ENCODE measurements around the gene HFE.
"Not testable (repeated sequence)": the region's sequence is repeated elsewhere in the genome, so short reads cannot be mapped to it uniquely, and the experiment has no call there.

The HFE gene

GRCh38 chr6:26118999-26119398 is 31.8 kb downstream of the HFE start:
- TF ChIP-seq, protein P1, sequence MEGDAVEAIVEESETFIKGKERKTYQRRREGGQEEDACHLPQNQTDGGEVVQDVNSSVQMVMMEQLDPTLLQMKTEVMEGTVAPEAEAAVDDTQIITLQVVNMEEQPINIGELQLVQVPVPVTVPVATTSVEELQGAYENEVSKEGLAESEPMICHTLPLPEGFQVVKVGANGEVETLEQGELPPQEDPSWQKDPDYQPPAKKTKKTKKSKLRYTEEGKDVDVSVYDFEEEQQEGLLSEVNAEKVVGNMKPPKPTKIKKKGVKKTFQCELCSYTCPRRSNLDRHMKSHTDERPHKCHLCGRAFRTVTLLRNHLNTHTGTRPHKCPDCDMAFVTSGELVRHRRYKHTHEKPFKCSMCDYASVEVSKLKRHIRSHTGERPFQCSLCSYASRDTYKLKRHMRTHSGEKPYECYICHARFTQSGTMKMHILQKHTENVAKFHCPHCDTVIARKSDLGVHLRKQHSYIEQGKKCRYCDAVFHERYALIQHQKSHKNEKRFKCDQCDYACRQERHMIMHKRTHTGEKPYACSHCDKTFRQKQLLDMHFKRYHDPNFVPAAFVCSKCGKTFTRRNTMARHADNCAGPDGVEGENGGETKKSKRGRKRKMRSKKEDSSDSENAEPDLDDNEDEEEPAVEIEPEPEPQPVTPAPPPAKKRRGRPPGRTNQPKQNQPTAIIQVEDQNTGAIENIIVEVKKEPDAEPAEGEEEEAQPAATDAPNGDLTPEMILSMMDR (IDR thresholded peaks at IDR 0.05; ENCODE audit: low read depth, low read length), result no peak
- DNase-seq (ENCODE audit: extremely low read depth, low read depth), result no peak

DNA sequence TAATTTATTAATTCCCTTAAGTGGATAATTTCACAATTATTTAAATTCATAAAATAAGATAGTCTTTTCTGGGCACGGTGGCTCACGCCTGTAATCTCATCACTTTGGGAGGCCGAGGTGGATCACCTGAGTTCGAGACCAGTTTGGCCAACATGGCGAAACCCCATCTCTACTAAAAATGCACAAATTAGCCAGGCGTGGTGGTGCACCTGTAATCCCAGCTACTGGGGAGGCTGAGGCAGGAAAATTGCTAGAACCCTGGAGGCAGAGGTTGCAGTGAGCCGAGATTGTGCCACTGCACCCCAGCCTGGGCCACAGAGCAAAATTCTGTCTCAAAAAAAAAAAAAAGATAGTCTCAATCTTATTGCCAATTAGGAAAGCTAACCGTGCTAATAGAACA is 32.9 kb downstream of the HFE start:
- not testable (repeated sequence) for DNase-seq (ENCODE audit: extremely low read depth, low read depth)

DNA sequence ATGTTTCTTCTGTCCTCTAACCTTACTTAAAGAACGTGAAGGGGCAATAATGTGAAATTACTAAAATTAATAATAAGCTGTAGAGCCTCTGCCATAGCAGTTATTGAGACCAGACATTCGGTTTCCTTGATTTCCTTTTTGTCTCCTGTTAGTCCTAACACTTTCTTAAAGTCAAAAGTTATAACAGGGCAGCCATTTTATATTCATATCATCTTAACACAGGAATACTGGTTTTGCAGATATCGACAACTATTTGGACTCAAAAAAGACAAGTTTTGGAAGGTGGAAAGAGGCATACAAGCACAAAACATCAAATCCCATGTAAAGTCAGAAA is 33.5 kb downstream of the HFE start:
- TF ChIP-seq, protein P1 (IDR thresholded peaks at IDR 0.05; ENCODE audit: low read depth, low read length), result no peak
- no peak for DNase-seq (ENCODE audit: extremely low read depth, low read depth)

DNA sequence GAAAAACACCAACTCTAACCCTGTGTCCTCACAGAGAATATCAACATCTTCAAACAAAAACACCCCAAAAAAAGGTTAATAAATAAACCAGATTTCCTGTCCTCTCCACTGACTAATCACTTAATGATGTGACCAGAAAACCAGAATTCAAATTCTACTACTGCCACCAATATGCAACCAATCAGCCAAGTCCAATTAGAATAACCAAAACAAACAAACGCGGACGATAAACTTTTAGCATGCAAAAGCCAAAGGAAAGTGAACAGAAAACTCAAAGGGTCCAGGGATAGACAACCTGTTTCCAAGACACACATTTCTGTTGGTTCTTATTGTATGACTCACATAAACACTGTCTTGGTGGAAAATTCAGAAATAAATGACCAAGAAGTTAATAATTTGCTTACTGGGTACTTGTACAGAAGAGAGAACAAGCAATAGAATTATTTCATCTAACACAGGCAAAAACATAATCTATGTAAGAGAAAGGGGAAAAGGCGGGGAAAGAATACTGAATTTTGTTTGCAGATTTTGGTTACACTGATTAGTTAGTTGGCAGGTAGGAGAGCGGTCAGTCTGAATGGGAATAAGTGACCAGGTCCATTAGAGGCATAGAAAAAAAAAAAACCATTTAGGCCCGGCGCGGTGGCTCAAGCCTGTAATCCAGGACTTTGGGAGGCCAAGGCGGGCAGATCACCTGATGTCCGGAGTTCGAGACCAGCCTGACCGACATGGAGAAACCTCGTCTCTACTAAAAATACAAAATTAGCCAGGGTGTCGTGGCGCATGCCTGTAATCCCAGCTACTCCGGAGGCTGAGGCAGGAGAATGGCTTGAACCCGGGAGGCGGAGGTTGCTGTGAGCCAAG is 34.1 kb downstream of the HFE start:
- no peak for DNase-seq (ENCODE audit: extremely low read depth, low read depth)
- TF ChIP-seq, protein P1 (IDR thresholded peaks at IDR 0.05; ENCODE audit: low read depth, low read length), result no peak

- TF ChIP-seq, protein P1 (IDR thresholded peaks at IDR 0.05; ENCODE audit: low read depth, low read length), result no peak
- no peak for DNase-seq (ENCODE audit: extremely low read depth, low read depth)
Measured at GRCh38 chr6:26122005-26122388, 34.8 kb downstream of the HFE start.

- TF ChIP-seq, protein P1 (IDR thresholded peaks at IDR 0.05; ENCODE audit: low read depth, low read length), result no peak
- no peak for DNase-seq (ENCODE audit: extremely low read depth, low read depth)
Measured at GRCh38 chr6:26122402-26122792, 35.2 kb downstream of the HFE start.

DNA sequence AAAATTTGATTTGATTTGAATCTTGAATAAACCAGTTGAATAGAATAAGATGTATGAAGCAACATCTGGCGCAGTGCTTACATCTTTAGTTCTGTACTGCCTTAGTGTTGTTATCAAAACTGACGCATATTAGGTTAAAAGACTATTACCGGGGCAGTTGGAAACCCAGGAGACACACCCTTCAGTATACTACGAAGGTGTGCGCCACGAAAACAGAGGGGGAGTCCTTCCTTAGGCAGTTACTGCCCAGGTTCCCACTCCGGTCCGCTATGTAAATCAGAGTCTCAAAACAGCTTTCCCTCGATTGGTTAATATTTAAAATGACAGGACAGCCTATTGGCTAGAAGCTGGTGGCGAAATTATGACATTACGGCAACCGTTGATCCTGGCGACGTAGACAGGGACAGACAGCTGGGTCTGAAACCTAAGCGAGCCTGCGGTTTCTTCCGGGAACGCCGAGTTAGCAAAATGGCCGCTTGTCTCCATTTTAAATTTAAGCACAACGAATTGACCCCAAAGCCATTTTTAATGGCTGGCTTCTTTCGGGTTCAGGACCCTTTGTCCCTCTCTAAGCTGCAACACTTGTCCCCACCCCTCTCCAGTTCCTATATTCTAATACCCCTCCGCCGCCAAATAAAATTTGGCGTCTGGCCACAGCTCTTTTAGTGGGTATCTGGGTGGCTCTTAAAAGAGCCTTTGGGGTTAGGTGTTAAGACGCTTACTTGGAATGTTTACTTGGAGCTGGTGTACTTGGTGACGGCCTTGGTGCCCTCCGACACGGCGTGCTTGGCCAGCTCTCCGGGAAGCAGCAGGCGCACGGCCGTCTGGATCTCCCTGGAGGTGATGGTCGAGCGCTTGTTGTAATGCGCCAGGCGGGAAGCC is 35.8 kb downstream of the HFE start:
- TF ChIP-seq, protein P1 (IDR thresholded peaks at IDR 0.05; ENCODE audit: low read depth, low read length), result no peak
- peak; percentile 97 for DNase-seq (ENCODE audit: extremely low read depth, low read depth)
